Endothelial cell of umbilical vein (primary cell): ENCODE measurements around the gene SCYL3. TPM values are rescaled to one million over a fixed set of nuclear protein-coding genes. Genes with fewer than 3 reads are reported as not detected.
"Not testable (repeated sequence)": the region's sequence is repeated elsewhere in the genome, so short reads cannot be mapped to it uniquely, and the experiment has no call there.

ENCODE experiments used
- BruUV-seq: library from RNA; stranded (reverse); fragments of 400-500 nt; replicated peaks from 2 replicates; lab custom pipeline; 2021; lab: Mats Ljungman, UMichigan
- CTCF ChIA-PET: fragments of 300-600, 350-600 bp; sonication (Branson Sonifier 250); formaldehyde crosslinking; loops from one replicate; lab custom pipeline; 2021; ENCODE audit warnings: antibody characterized with exemption, inconsistent platforms; lab: Charles Lee
- POLR2A ChIA-PET: fragments of 300-600, 350-600 bp; sonication (Branson Sonifier 250); formaldehyde crosslinking; loops from one replicate; lab custom pipeline; 2021; ENCODE audit warnings: antibody characterized with exemption, inconsistent platforms; lab: Charles Lee
- DNase-seq: peaks from one replicate; pipeline ENCODE4 v3.0.0-alpha.2; 2011; ENCODE audit warnings: low read depth, low spot score
- FAIRE-seq: peaks from 2 replicates; lab custom pipeline; 2011; peaks lifted over from hg19 to GRCh38; lab: Jason Lieb, UNC
- H2AFZ ChIP-seq: 2 replicates; pipeline ENCODE4 v1.6.0; 2012; ENCODE audit warnings: low read depth, low read length, control low read depth, inconsistent platforms
- H3K27ac ChIP-seq: 2 replicates; pipeline ENCODE4 v1.5.1; 2011; ENCODE audit warnings: low read depth, mild to moderate bottlenecking, control low read depth, low read length, moderate library complexity; ENCODE audit not compliant: insufficient read depth
- H3K27me3 ChIP-seq, 2 experiments: 2 replicates each; pipeline versions ENCODE4 v1.6.0 to v1.6.1; 2011; ENCODE audit warnings: low read length in 2 of 2, mixed read lengths in 1 of 2; ENCODE audit not compliant: control insufficient read depth in 2 of 2, insufficient read depth in 2 of 2
- H3K36me3 ChIP-seq, 2 experiments: 2 replicates in 1 of 2; 3 replicates in 1 of 2; pipeline ENCODE4 v1.5.1; 2011; ENCODE audit warnings: low read length in 2 of 2, mild to moderate bottlenecking in 1 of 2, moderate library complexity in 1 of 2; ENCODE audit not compliant: control insufficient read depth in 2 of 2, insufficient read depth in 2 of 2; ENCODE audit errors: extremely low read depth in 1 of 2
- H3K4me1 ChIP-seq: 3 replicates; pipeline ENCODE4 v1.5.1; 2011; ENCODE audit warnings: mild to moderate bottlenecking, low read length; ENCODE audit not compliant: control insufficient read depth, insufficient read depth; ENCODE audit errors: extremely low read depth
- H3K4me2 ChIP-seq: 2 replicates; pipeline ENCODE4 v1.6.1; 2011; ENCODE audit warnings: low read length, control low read depth, mixed read lengths; ENCODE audit not compliant: insufficient read depth
- H3K4me3 ChIP-seq, 3 experiments: fragments of 200-600 bp in 1 of 3; sonication (generic), shearing (Covaris generic) in 1 of 3; replicated peaks in 1 of 3; 2 replicates each; pipeline ENCODE4 v1.5.1; 2011 to 2016; ENCODE audit warnings: control low read depth in 3 of 3, low read length in 3 of 3, mild to moderate bottlenecking in 2 of 3, inconsistent platforms in 1 of 3, low read depth in 1 of 3, moderate library complexity in 1 of 3; ENCODE audit not compliant: insufficient read depth in 1 of 3
- H3K79me2 ChIP-seq: 2 replicates; pipeline ENCODE4 v1.6.0; 2012; ENCODE audit warnings: low read length, inconsistent platforms; ENCODE audit not compliant: control insufficient read depth, insufficient read depth
- H3K9ac ChIP-seq: replicated peaks from 2 replicates; pipeline ENCODE3; 2011; ENCODE audit warnings: low read length, control low read depth; ENCODE audit not compliant: insufficient read depth; ENCODE audit errors: extremely low read depth
- H3K9me1 ChIP-seq: replicated peaks from 3 replicates; pipeline ENCODE4 v1.6.0; 2011; ENCODE audit warnings: mild to moderate bottlenecking, low read length; ENCODE audit not compliant: control insufficient read depth, insufficient read depth; ENCODE audit errors: extremely low read depth
- H3K9me3 ChIP-seq: replicated peaks from 2 replicates; pipeline ENCODE4 v1.5.1; 2012; ENCODE audit warnings: low read length, inconsistent platforms; ENCODE audit not compliant: control insufficient read depth, insufficient read depth
- H4K20me1 ChIP-seq: replicated peaks from 2 replicates; pipeline ENCODE3; 2011; ENCODE audit warnings: mild to moderate bottlenecking, low read length; ENCODE audit not compliant: control insufficient read depth, insufficient read depth; ENCODE audit errors: extremely low read depth
- CTCF ChIP-seq, 2 donors: IDR thresholded peaks; 1 replicate in 1 of 2; 2 replicates in 1 of 2; pipeline ENCODE4 v1.5.1; 2011; ENCODE audit warnings: low read length in 2 of 2, mild to moderate bottlenecking in 2 of 2, moderate library complexity in 2 of 2, control low read depth in 1 of 2, inconsistent platforms in 1 of 2, low read depth in 1 of 2; ENCODE audit not compliant: insufficient read depth in 1 of 2; ENCODE audit errors: extremely low read depth in 1 of 2
- MYC ChIP-seq: IDR thresholded peaks from one replicate; pipeline ENCODE4 v1.6.1; 2011; ENCODE audit warnings: mild to moderate bottlenecking, low read depth, low read length
- dilution Hi-C: fragments of 300-500 bp; cut with MboI; formaldehyde crosslinking; loops from one replicate; pipeline ENCODE4 v1.15.0; 2019; ENCODE audit warnings: low sequenced_read_pairs; ENCODE audit not compliant: extremely low pct_ligation_motif_present
- intact Hi-C: fragments of 100-400 bp; cut with micrococcal nuclease; formaldehyde crosslinking; loops from one replicate; pipeline ENCODE4 v1.10.0; 2022
- polyA plus RNA-seq, 4 experiments: library from polyadenylated mRNA; depleted of rRNA in 3 of 4; stranded (reverse) in 3 of 4; unstranded in 1 of 4; fragments of >200 nt; gene quantifications; 2 replicates each; pipeline versions ENCODE4 v1.2.1 to v1.2.3, GENCODE V29; 2011 to 2012; ENCODE audit warnings: missing spikeins in 1 of 4
- total RNA-seq: library from RNA; stranded (reverse); gene quantifications from 2 replicates; pipeline ENCODE4 v1.2.3, GENCODE V29; 2021

Gene SCYL3
- total and polyA plus RNA-seq, 2 donors (not counting 3 experiments of a cell fraction or from before 2014, with no cell fraction given) = 3.3 to 6.2 TPM

GRCh38 chr1:169918927-169919326, 25.2 kb upstream of the SCYL3 start:
- Histone ChIP-seq H3K9ac (no peak overlapping the region), H3K9me1 (no peaks in the 10 kb centered on the region), H3K9me3 (no peaks in the 10 kb centered on the region), H4K20me1 (no peaks in the 10 kb centered on the region), H3K27me3 (no peaks in the 10 kb centered on the region), H3K4me1 (peaks cover 13% of the 10 kb centered on the region), H3K4me2 (no peak overlapping the region), H3K27ac (no peak overlapping the region), H3K36me3 (no peaks in the 10 kb centered on the region), H3K79me2 (no peaks in the 10 kb centered on the region), H2AFZ (no peak overlapping the region), H3K4me3 (no peak overlapping the region)
- CTCF ChIA-PET = interaction anchor here (2.6 kb wide), 1 partner anchor 10 kb away, joined by 8 read pairs; no protein-coding TSS in a partner anchor
- intact Hi-C loops (no loop called here), dilution Hi-C loops (no loop called here)
- TF ChIP-seq CTCF (IDR thresholded peaks at IDR 0.05; ENCODE audit: extremely low read depth in 1 of 2, insufficient read depth in 1 of 2, low read depth in 1 of 2, low read length in 2 of 2) (no peak), MYC (no peak)
- no TSS peak for BruUV-seq
- DNase-seq (no peak), FAIRE-seq (no peak)
- POLR2A ChIA-PET = no interaction called here

GRCh38 chr1:169918220-169918619, 24.5 kb upstream of the SCYL3 start:
- BruUV-seq, H3K9me1 ChIP-seq, FAIRE-seq, dilution Hi-C loops, H2AFZ ChIP-seq, POLR2A ChIA-PET, H3K79me2 ChIP-seq, H3K4me2 ChIP-seq, H3K9me3 ChIP-seq, H3K4me3 ChIP-seq, H4K20me1 ChIP-seq, H3K36me3 ChIP-seq, DNase-seq, H3K27ac ChIP-seq, H3K27me3 ChIP-seq, intact Hi-C loops, H3K9ac ChIP-seq: not testable (repeated sequence)
- CTCF ChIA-PET = interaction anchor here (1.8 kb wide), 1 partner anchor 11 kb away, joined by 7 read pairs; no protein-coding TSS in a partner anchor
- H3K4me1 ChIP-seq = peaks cover 16% of the 10 kb centered on the region
